HG03045 (cell line): Measurements from ENCODE around the gene METTL1.
A peak's percentile ranks its signal among the peaks of the same experiment; 100 is the strongest.

Source experiments
- ATAC-seq: cut with Tn5 transposase; IDR thresholded peaks from one replicate; pipeline ENCODE4 v1.9.1; 2021; ENCODE audit warnings: mild to moderate bottlenecking, moderate library complexity; ENCODE audit not compliant: unreplicated experiment

The METTL1 gene

DNA sequence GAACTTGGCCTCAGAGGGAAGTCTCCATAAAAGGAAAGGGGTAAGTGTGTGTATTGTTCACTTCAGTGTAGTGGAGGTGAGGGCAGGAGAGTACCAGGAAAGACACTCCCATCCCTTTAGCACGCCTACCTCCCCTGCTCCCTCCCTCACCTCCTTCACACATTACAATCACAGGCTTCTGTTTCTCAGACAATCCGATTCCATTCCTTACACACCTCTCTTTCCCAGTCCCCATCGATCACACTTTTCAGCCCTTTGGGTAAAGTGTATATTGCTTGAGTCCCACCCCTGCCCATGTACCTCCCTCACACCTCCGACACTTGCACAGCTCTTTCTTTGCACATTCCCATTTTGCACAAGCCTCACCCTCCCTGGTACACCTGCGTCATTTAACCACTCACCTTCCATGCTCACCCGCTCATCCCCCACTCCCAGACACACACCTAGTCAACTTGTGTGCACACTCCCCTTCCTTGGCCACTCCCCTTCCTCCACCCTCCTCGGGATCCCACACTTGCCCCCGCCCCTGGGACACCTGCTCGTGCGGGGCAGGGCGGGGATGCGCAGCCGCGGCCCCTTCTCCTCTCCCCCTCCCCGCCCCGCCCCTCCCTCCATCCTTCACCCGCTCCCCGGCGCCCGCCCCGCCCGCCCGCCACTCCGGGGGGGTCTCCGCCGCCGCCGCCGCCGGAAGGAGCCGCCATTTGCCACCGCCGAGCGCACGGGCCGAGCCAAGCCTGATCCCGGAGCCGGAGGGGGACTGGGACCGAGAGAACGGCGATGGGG is 17.3 kb downstream of the METTL1 start, which contains the start of gene MARCHF9:
Gene MARCHF9, plus strand, starts transcription at position 693 of the 783 bp plus-strand sequence. CDS start 426 bp downstream, outside the sequence.
- peak; percentile 44 for ATAC-seq

DNA sequence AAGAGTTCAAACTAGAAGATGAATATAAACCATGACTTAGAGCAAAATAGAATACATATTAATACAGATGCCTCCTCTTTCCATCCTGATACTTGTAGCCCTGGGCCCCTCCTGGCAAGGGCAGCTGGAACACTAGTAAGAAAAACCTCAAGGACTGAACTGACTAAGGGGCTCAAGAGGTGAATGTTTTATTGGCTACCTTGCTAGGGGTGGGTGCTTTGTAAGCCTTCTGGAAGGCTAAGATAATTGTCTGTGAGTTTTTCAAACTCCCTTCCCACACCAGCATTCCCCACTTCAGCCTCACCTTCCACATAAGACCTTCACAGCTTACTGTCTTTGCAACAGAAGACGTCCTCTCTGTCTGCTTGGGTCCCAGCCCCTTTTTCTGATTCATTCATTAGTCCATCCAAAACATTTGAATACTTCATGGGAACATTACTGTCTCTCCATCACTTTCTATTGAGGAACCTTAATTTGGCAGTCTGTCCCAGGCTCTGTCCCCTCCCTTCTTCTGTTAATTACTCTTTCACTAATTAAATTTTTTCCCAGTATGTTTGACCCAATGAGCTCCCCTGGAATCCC is 18.1 kb downstream of the METTL1 start:
- ATAC-seq = no peak

DNA sequence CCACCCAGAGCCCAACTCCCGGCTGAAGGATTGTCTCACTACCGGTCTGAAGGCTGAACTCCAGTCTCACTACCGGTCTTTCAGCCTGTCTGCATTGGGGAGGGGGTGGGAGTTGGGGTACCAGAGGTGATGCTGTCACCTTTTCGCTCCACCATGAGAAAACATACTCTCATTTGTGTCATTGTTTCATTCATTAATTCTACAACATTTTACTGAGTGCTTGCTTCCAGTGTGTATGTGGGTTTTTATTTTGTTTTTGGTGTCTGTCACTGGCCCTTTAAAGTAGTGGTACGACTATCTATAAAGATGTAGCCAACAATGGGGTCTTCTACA is 19.3 kb downstream of the METTL1 start:
- ATAC-seq = no peak

- ATAC-seq = peak; percentile 70
Observed at GRCh38 chr12:57751788-57752667, 19.9 kb downstream of the METTL1 start, which contains the start of gene CDK4. Gene CDK4, minus strand, starts transcription at chr12:57752310. Its CDS starts 593 bp downstream, at chr12:57751717.

- ATAC-seq = no peak
Observed at GRCh38 chr12:57751432-57751787, 20.5 kb downstream of the METTL1 start.

- no peak for ATAC-seq
Observed at GRCh38 chr12:57750561-57751431, 21.1 kb downstream of the METTL1 start.

- no peak for ATAC-seq
Observed at GRCh38 chr12:57749061-57749460, 22.8 kb downstream of the METTL1 start.

DNA sequence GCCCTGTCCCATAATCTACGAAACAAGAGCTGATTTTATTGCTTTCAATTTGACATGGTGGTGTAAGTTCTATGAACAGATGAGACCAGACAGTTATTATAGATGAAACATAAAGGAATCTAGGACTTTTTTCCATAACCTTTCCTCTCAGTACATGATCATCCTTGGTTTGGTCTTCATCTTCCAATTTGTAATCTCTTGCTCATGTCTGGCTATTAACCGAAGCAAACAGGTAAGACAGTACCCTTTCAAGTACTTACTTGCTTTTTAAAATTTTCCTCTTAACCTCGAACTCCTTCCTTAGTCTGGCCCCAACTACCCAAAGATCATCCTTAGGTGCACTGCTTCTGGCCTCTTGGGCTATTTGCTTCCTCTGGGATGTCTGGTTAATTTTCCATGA is 25.9 kb downstream of the METTL1 start:
- ATAC-seq = no peak

DNA sequence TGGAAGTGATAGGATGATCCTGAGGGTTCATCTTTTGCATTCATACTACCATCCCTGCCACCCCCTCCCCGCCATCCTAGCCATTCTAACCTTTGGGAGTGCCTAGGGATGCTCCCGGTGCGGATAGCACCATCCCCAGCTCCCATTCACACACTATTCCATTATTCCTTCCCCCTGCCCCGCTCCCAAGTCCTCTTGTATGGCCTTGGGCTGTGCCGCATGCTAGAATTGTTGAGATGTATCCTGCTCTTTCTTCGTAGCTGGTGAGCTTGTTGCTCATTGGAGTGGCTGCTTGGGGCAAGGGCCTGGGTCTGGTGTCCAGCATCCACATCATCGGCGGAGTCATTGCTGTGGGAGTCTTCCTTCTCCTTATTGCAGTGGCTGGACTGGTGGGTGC is 26.4 kb downstream of the METTL1 start:
- ATAC-seq = no peak

DNA sequence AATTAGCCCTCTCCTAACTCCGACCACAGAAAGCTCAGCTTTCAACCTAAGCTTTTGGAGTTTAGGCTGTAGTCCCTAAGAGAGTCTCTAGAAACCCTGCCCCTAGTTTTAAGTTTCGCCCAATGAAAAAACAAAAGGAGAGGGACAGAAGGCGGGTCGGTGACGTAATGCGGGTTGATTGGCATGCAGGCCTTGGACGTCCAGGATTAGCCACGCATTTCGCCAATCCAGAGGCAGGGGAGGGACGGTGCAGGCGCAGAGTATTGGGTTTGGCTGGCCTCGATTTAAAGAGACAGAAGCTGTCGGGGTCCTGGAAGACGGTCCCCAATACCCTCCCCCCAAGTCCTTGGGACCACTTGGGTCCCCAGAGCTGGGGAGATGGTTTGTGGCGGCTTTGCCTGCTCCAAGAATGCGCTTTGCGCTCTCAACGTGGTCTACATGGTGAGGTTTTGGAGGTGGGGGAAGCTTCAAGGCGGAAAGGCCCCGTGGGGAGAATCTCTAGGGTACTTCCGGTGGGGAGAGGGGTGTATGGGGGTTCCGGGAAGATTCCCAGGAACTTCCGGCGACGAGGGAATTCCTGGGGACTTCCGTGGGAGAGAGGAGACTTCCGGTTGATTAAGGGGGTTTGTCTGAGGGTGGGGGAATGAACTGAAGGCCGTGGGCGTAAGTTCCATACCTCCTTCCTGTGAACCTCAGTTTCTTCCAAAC is 27.0 kb downstream of the METTL1 start, which contains the start of gene TSPAN31:
Gene TSPAN31, plus strand, starts transcription at position 263 of the 708 bp plus-strand sequence. Its CDS starts 116 bp downstream, at position 379.
- peak; percentile 88 for ATAC-seq

DNA sequence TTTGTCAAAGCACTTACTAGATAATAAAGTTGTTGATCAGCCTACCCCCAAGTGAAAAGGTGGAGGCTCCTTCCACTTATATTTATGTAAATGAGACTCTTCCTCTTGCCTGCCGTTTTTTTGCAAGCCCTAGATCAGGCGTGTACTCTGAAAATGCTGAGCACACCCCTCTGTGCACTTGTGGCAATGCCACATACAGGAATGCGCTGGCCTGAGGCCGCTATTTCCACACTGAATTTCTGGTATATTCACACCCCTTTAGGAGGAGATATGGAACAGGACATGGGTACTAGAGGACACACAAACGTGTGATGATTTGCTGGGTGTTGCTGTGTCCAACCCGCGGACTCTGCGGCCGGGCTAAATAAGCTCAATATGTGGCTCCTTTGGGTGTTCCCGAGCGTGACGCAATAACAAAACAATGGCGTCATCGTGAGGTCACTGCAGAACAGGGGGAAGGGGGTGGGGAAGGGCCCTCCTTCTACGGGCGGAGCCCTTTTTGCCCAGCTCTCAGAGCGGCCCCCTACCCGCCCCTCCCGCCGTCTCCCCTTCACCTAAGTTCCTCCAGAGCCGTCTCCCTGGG is 27.6 kb downstream of the METTL1 start:
- ATAC-seq = peak; percentile 27

GRCh38 chr12:57743769-57744168 is 28.1 kb downstream of the METTL1 start:
- no peak for ATAC-seq

- peak; percentile 50 for ATAC-seq
Observed at GRCh38 chr12:57741844-57742738, 29.8 kb downstream of the METTL1 start.

DNA sequence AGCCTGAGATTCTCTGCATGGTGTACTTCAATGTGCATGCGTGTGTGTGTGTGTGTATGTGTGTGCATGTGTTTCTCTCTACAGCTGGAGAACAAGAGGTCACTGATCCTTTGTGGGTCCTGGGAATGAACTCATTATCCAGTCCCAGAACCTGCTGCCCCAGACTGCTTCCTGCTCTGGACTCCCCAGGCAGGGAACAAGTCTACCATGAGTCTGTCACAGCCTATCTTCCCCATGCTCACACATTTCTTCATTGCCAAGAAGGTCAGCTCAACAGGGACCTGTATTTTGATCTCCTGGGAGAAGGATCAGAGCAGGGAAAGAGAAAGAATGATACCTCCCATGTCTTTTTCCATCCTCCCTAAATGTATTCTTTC is 30.5 kb downstream of the METTL1 start:
- ATAC-seq = no peak

- no peak for ATAC-seq
Observed at GRCh38 chr12:57740656-57741412, 31.1 kb downstream of the METTL1 start.

- ATAC-seq = no peak
Observed at GRCh38 chr12:57739914-57740538, 31.9 kb downstream of the METTL1 start.

DNA sequence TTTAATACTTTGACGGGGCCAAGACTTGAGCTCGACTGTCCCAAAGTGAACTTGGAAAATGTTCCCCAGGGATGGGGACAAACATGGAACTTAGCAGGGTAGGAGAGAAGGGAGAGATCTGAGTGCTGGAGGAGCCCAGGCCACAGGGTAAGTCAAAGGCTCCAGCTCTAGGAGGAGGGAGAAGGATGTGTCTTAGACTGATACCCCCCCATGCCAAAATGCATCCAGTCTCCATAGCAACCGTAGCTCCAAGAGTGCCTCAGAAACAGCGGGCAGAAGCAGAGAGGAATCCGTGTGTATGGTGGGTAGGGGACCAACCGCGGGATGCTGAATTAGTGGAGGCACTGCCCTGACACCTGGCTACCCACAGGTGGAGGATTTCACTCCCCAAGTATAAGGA is 32.5 kb downstream of the METTL1 start:
- ATAC-seq = no peak
